Neural progenitor cell (in vitro differentiated cells): Measurements from ENCODE around the gene KLC1. TPM values are rescaled to one million over a fixed set of nuclear protein-coding genes. Genes with fewer than 3 reads are reported as not detected.

Experiments used
- DNase-seq: peaks from one replicate; pipeline ENCODE4 v3.0.0-alpha.2; 2016; ENCODE audit warnings: low spot score
- H2AFZ ChIP-seq: fragments of 200-600 bp; sonication (generic); replicated peaks from 2 replicates; pipeline ENCODE4 v1.6.1; 2016; ENCODE audit warnings: antibody characterized with exemption
- H3F3A ChIP-seq: fragments of 200-600 bp; sonication (generic); 2 replicates; pipeline ENCODE4 v1.6.1; 2016; ENCODE audit warnings: antibody characterized with exemption, low read depth
- H3K27ac ChIP-seq: fragments of 200-600 bp; sonication (generic); 2 replicates; pipeline ENCODE4 v1.5.1; 2016; ENCODE audit warnings: mild to moderate bottlenecking
- H3K27me3 ChIP-seq: fragments of 200-600 bp; sonication (generic); 2 replicates; pipeline ENCODE4 v1.6.1; 2016; ENCODE audit warnings: mild to moderate bottlenecking, moderate library complexity
- H3K36me3 ChIP-seq: fragments of 200-600 bp; sonication (generic); 2 replicates; pipeline ENCODE4 v1.5.1; 2016
- H3K4me1 ChIP-seq: fragments of 200-600 bp; sonication (generic); 2 replicates; pipeline ENCODE4 v1.6.1; 2016; ENCODE audit warnings: mixed run types
- H3K4me2 ChIP-seq: fragments of 200-600 bp; sonication (generic); 2 replicates; pipeline ENCODE4 v1.6.1; 2016
- H3K4me3 ChIP-seq: fragments of 200-600 bp; sonication (generic); 2 replicates; pipeline ENCODE4 v1.5.1; 2016
- H3K79me2 ChIP-seq: fragments of 200-600 bp; sonication (generic); 2 replicates; pipeline ENCODE4 v1.6.1; 2016; ENCODE audit warnings: low read depth
- H3K9ac ChIP-seq: fragments of 200-600 bp; sonication (generic); 2 replicates; pipeline ENCODE4 v1.6.1; 2016
- H3K9me3 ChIP-seq: fragments of 200-600 bp; sonication (generic); 2 replicates; pipeline ENCODE4 v1.5.1; 2016; ENCODE audit warnings: low read depth
- H4K20me1 ChIP-seq: fragments of 200-600 bp; sonication (generic); 2 replicates; pipeline ENCODE4 v1.6.1; 2016; ENCODE audit warnings: low read depth
- H3K27ac Mint-ChIP-seq: 3 replicates; pipeline ENCODE4 v1.8.0; 2021; ENCODE audit warnings: mixed read lengths
- H3K27me3 Mint-ChIP-seq: 2 replicates; pipeline ENCODE4 v1.8.0; 2022; ENCODE audit warnings: low read depth, mild to moderate bottlenecking, inconsistent platforms, moderate library complexity, mixed read lengths; ENCODE audit not compliant: insufficient read depth
- H3K36me3 Mint-ChIP-seq: 3 replicates; pipeline ENCODE4 v1.8.0; 2021; ENCODE audit warnings: mixed read lengths
- H3K4me1 Mint-ChIP-seq: 3 replicates; pipeline ENCODE4 v1.8.0; 2021; ENCODE audit warnings: mixed read lengths
- H3K4me3 Mint-ChIP-seq: 3 replicates; pipeline ENCODE4 v1.8.0; 2021; ENCODE audit warnings: mild to moderate bottlenecking, moderate library complexity, mixed read lengths
- H3K9me3 Mint-ChIP-seq: 3 replicates; pipeline ENCODE4 v1.8.0; 2020; ENCODE audit warnings: mixed read lengths
- CTCF ChIP-seq: fragments of 200-600 bp; sonication (generic); IDR thresholded peaks from 2 replicates; pipeline ENCODE4 v1.5.1; 2017; ENCODE audit warnings: antibody characterized with exemption, mild to moderate bottlenecking
- EZH2 ChIP-seq: fragments of 200-600 bp; sonication (generic); IDR thresholded peaks from 2 replicates; pipeline ENCODE4 v1.6.1; 2017; ENCODE audit warnings: antibody characterized with exemption, mild to moderate bottlenecking, moderate library complexity
- EZH2phosphoT487 ChIP-seq: fragments of 200-600 bp; sonication (generic); IDR thresholded peaks from 2 replicates; pipeline ENCODE4 v1.6.1; 2017; ENCODE audit warnings: antibody characterized with exemption
- total RNA-seq: library from RNA; depleted of rRNA; stranded (reverse); fragments of >200 nt; gene quantifications from 2 replicates; pipeline ENCODE4 v1.2.3, GENCODE V29; 2015; ENCODE audit warnings: low replicate concordance

The KLC1 gene
- total RNA-seq, 1 donor from 2014 or later = 163 TPM

- Histone ChIP-seq H3K36me3 (no peaks in the 10 kb centered on the region), H3K4me3 (no peak overlapping the region), H3K4me1 (peaks cover 5% of the 10 kb centered on the region), H3K27me3 (no peaks in the 10 kb centered on the region), H4K20me1 (no peaks in the 10 kb centered on the region), H3F3A (no peaks in the 10 kb centered on the region), H3K27ac (no peak overlapping the region), H3K79me2 (no peaks in the 10 kb centered on the region), H2AFZ (no peak overlapping the region), H3K4me2 (no peak overlapping the region), H3K9ac (no peak overlapping the region), H3K9me3 (no peaks in the 10 kb centered on the region)
- Mint-ChIP-seq H3K4me1 (peaks cover 4% of the 10 kb centered on the region), H3K36me3 (peaks cover 15% of the 10 kb centered on the region), H3K4me3 (no peak overlapping the region), H3K27ac (no peak overlapping the region), H3K9me3 (no peaks in the 10 kb centered on the region), H3K27me3 (peaks cover 2% of the 10 kb centered on the region)
- DNase-seq = no peak
- TF ChIP-seq EZH2phosphoT487 = no peak
Measured at GRCh38 chr14:103742499-103743255, 113.7 kb downstream of the KLC1 start.

GRCh38 chr14:103743691-103744090, 114.7 kb downstream of the KLC1 start:
- Mint-ChIP-seq H3K36me3 (peaks cover 9% of the 10 kb centered on the region), H3K27ac (no peak overlapping the region), H3K4me3 (no peak overlapping the region), H3K27me3 (no peaks in the 10 kb centered on the region), H3K9me3 (no peaks in the 10 kb centered on the region), H3K4me1 (no peaks in the 10 kb centered on the region)
- Histone ChIP-seq H3K27me3 (no peaks in the 10 kb centered on the region), H3K79me2 (no peaks in the 10 kb centered on the region), H3K9ac (no peak overlapping the region), H3K4me1 (peaks cover 5% of the 10 kb centered on the region), H4K20me1 (no peaks in the 10 kb centered on the region), H3K27ac (no peak overlapping the region), H2AFZ (no peak overlapping the region), H3K36me3 (no peaks in the 10 kb centered on the region), H3K4me3 (no peak overlapping the region), H3F3A (no peaks in the 10 kb centered on the region), H3K9me3 (no peaks in the 10 kb centered on the region), H3K4me2 (no peak overlapping the region)
- TF ChIP-seq CTCF (no peak), EZH2 (no peak), EZH2phosphoT487 (no peak)
- no peak for DNase-seq

- no peaks in the 10 kb centered on the region for H3K27me3 ChIP-seq
- H3K9ac ChIP-seq = no peak overlapping the region
- no peaks in the 10 kb centered on the region for H3K4me1 Mint-ChIP-seq
- H3K9me3 ChIP-seq = no peaks in the 10 kb centered on the region
- peaks cover 5% of the 10 kb centered on the region for H3K4me1 ChIP-seq
- no peak overlapping the region for H3K27ac ChIP-seq
- H3K36me3 Mint-ChIP-seq = peaks cover 6% of the 10 kb centered on the region
- no peaks in the 10 kb centered on the region for H3F3A ChIP-seq
- H3K27me3 Mint-ChIP-seq = no peaks in the 10 kb centered on the region
- TF ChIP-seq EZH2 (no peak), EZH2phosphoT487 (no peak), CTCF (no peak)
- H3K4me3 Mint-ChIP-seq = no peak overlapping the region
- H3K9me3 Mint-ChIP-seq = no peaks in the 10 kb centered on the region
- no peak for DNase-seq
- no peaks in the 10 kb centered on the region for H4K20me1 ChIP-seq
- H3K79me2 ChIP-seq = no peaks in the 10 kb centered on the region
- H3K4me2 ChIP-seq = no peak overlapping the region
- no peak overlapping the region for H2AFZ ChIP-seq
- no peaks in the 10 kb centered on the region for H3K36me3 ChIP-seq
- H3K27ac Mint-ChIP-seq = no peak overlapping the region
- no peak overlapping the region for H3K4me3 ChIP-seq
Measured at GRCh38 chr14:103744621-103745395, 115.8 kb downstream of the KLC1 start.

- Mint-ChIP-seq H3K4me3 (no peak overlapping the region), H3K9me3 (no peaks in the 10 kb centered on the region), H3K27ac (no peak overlapping the region), H3K36me3 (peaks cover 4% of the 10 kb centered on the region), H3K27me3 (no peaks in the 10 kb centered on the region), H3K4me1 (no peaks in the 10 kb centered on the region)
- Histone ChIP-seq H3K4me2 (no peak overlapping the region), H3K79me2 (no peaks in the 10 kb centered on the region), H3K27ac (no peak overlapping the region), H3K9me3 (no peaks in the 10 kb centered on the region), H3K9ac (no peak overlapping the region), H3K36me3 (no peaks in the 10 kb centered on the region), H3K4me3 (no peak overlapping the region), H3F3A (no peaks in the 10 kb centered on the region), H3K27me3 (no peaks in the 10 kb centered on the region), H3K4me1 (peaks cover 5% of the 10 kb centered on the region), H2AFZ (no peak overlapping the region), H4K20me1 (no peaks in the 10 kb centered on the region)
- TF ChIP-seq CTCF (no peak), EZH2phosphoT487 (no peak), EZH2 (no peak)
- no peak for DNase-seq
Measured at GRCh38 chr14:103745424-103745823, 116.4 kb downstream of the KLC1 start.
